ENCODE results near the gene TRIOBP. TPM values are rescaled to one million over a fixed set of nuclear protein-coding genes. Genes with fewer than 3 reads are reported as not detected.

The TRIOBP gene
- total and polyA plus RNA-seq, 2 of the 13 experiments (the other 11 are each of a cell fraction or from before 2014, with no cell fraction given): 6.1 to 15.4 TPM

DNA sequence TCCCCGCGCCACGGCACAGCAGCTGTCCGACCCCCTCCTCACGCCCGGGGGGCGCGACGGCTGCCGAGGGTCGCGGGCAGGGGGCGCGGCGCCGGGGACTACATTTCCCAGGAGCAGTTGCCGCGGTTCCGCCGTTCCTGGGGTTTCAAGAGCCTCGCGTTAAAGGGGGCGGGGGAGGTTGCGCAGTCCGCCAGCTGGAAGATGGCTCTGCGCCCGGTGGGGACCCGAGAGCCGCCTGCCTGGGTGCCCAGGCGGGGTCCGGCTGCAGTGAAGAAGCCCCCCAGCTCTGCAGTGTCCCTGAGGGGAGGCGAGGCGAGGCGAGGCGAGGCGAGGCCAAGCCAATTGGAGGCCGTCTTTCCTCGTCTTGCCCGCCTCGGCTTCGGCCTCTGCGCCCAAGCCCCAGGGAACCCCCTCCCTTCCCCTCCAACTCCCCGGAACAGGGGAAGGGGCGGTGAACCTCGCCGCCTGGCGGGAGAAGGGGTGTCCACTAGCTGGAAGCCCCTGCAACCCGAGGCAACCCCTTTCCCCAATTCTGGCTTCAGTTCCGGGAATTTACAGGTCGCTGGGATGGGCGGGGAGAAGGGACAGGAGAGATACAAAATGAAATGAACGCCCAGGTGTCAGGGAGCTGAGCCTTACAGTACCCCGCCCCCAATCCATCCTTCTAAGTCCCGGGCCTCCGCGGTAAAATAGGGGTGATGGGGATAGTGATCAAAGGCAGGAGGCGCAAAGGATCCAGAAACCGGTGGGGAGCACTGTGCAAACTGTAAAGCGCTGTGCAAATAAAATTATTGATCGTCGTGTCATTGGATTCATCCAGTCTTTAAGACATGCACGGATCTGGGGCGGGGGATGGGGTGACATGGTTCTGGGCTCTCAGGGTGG, 105.7 kb downstream of the TRIOBP start (continued):
- TF ChIP-seq, protein P1, sequence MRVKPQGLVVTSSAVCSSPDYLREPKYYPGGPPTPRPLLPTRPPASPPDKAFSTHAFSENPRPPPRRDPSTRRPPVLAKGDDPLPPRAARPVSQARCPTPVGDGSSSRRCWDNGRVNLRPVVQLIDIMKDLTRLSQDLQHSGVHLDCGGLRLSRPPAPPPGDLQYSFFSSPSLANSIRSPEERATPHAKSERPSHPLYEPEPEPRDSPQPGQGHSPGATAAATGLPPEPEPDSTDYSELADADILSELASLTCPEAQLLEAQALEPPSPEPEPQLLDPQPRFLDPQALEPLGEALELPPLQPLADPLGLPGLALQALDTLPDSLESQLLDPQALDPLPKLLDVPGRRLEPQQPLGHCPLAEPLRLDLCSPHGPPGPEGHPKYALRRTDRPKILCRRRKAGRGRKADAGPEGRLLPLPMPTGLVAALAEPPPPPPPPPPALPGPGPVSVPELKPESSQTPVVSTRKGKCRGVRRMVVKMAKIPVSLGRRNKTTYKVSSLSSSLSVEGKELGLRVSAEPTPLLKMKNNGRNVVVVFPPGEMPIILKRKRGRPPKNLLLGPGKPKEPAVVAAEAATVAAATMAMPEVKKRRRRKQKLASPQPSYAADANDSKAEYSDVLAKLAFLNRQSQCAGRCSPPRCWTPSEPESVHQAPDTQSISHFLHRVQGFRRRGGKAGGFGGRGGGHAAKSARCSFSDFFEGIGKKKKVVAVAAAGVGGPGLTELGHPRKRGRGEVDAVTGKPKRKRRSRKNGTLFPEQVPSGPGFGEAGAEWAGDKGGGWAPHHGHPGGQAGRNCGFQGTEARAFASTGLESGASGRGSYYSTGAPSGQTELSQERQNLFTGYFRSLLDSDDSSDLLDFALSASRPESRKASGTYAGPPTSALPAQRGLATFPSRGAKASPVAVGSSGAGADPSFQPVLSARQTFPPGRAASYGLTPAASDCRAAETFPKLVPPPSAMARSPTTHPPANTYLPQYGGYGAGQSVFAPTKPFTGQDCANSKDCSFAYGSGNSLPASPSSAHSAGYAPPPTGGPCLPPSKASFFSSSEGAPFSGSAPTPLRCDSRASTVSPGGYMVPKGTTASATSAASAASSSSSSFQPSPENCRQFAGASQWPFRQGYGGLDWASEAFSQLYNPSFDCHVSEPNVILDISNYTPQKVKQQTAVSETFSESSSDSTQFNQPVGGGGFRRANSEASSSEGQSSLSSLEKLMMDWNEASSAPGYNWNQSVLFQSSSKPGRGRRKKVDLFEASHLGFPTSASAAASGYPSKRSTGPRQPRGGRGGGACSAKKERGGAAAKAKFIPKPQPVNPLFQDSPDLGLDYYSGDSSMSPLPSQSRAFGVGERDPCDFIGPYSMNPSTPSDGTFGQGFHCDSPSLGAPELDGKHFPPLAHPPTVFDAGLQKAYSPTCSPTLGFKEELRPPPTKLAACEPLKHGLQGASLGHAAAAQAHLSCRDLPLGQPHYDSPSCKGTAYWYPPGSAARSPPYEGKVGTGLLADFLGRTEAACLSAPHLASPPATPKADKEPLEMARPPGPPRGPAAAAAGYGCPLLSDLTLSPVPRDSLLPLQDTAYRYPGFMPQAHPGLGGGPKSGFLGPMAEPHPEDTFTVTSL (CRISPR knock-in tag; IDR thresholded peaks at IDR 0.05; ENCODE audit: borderline replicate concordance): no peak
- TF ChIP-seq, protein P2, sequence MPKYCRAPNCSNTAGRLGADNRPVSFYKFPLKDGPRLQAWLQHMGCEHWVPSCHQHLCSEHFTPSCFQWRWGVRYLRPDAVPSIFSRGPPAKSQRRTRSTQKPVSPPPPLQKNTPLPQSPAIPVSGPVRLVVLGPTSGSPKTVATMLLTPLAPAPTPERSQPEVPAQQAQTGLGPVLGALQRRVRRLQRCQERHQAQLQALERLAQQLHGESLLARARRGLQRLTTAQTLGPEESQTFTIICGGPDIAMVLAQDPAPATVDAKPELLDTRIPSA (CRISPR knock-in tag; IDR thresholded peaks at IDR 0.05; ENCODE audit: borderline replicate concordance): 0 out of 2 replicates have a peak, but pooled peaks have one; percentile 52
- TF ChIP-seq ZFP41 (CRISPR knock-in tag; IDR thresholded peaks at IDR 0.05; ENCODE audit: borderline replicate concordance): no peak
- peak; percentile 72; the same call in 1 of the 2 replicates for TF ChIP-seq HCFC1 (IDR thresholded peaks at IDR 0.05; ENCODE audit: low read depth, low read length)
- no peak for TF ChIP-seq FOXK2 (IDR thresholded peaks at IDR 0.05)
- no peak for TF ChIP-seq ZNF207 (IDR thresholded peaks at IDR 0.05; ENCODE audit: borderline replicate concordance)
- no peak for TF ChIP-seq CCDC6 (CRISPR knock-in tag; IDR thresholded peaks at IDR 0.05)
- TF ChIP-seq, protein P3, sequence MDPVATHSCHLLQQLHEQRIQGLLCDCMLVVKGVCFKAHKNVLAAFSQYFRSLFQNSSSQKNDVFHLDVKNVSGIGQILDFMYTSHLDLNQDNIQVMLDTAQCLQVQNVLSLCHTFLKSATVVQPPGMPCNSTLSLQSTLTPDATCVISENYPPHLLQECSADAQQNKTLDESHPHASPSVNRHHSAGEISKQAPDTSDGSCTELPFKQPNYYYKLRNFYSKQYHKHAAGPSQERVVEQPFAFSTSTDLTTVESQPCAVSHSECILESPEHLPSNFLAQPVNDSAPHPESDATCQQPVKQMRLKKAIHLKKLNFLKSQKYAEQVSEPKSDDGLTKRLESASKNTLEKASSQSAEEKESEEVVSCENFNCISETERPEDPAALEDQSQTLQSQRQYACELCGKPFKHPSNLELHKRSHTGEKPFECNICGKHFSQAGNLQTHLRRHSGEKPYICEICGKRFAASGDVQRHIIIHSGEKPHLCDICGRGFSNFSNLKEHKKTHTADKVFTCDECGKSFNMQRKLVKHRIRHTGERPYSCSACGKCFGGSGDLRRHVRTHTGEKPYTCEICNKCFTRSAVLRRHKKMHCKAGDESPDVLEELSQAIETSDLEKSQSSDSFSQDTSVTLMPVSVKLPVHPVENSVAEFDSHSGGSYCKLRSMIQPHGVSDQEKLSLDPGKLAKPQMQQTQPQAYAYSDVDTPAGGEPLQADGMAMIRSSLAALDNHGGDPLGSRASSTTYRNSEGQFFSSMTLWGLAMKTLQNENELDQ (CRISPR knock-in tag; IDR thresholded peaks at IDR 0.05; ENCODE audit: borderline replicate concordance): no peak
- TF ChIP-seq PRMT3 (CRISPR knock-in tag; IDR thresholded peaks at IDR 0.05; ENCODE audit: borderline replicate concordance, low read depth): no peak
- TF ChIP-seq RARA (CRISPR knock-in tag; IDR thresholded peaks at IDR 0.05): no peak
- no peak for TF ChIP-seq GTF3A (CRISPR knock-in tag; conservative IDR thresholded peaks at IDR 0.05)
- no peak; the same call in 1 of the 2 replicates for TF ChIP-seq ZNF619 (CRISPR knock-in tag; IDR thresholded peaks at IDR 0.05)
- TF ChIP-seq CENPT (CRISPR knock-in tag; IDR thresholded peaks at IDR 0.05; ENCODE audit: low read depth): no peak
- no peak for TF ChIP-seq ZNF337 (CRISPR knock-in tag; IDR thresholded peaks at IDR 0.05; ENCODE audit: borderline replicate concordance, low read depth)
- no peak for TF ChIP-seq RFX3 (CRISPR knock-in tag; IDR thresholded peaks at IDR 0.05)
- TF ChIP-seq, protein P4, sequence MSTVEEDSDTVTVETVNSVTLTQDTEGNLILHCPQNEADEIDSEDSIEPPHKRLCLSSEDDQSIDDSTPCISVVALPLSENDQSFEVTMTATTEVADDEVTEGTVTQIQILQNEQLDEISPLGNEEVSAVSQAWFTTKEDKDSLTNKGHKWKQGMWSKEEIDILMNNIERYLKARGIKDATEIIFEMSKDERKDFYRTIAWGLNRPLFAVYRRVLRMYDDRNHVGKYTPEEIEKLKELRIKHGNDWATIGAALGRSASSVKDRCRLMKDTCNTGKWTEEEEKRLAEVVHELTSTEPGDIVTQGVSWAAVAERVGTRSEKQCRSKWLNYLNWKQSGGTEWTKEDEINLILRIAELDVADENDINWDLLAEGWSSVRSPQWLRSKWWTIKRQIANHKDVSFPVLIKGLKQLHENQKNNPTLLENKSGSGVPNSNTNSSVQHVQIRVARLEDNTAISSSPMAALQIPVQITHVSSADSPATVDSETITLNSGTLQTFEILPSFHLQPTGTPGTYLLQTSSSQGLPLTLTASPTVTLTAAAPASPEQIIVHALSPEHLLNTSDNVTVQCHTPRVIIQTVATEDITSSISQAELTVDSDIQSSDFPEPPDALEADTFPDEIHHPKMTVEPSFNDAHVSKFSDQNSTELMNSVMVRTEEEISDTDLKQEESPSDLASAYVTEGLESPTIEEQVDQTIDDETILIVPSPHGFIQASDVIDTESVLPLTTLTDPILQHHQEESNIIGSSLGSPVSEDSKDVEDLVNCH (CRISPR knock-in tag; IDR thresholded peaks at IDR 0.05): no peak
